Measurements from ENCODE around the gene ARID3A.

ARID3A gene

GRCh38 chr19:952680-953444 lies 27.0 kb downstream of the ARID3A start:
- H3K4me3 ChIP-seq (ENCODE audit: low read depth, low read length): peak overlapping the region; percentile 53
- no peak for TF ChIP-seq CTCF (IDR thresholded peaks at IDR 0.05; ENCODE audit: borderline replicate concordance, insufficient read depth, low read depth, low read length)

DNA sequence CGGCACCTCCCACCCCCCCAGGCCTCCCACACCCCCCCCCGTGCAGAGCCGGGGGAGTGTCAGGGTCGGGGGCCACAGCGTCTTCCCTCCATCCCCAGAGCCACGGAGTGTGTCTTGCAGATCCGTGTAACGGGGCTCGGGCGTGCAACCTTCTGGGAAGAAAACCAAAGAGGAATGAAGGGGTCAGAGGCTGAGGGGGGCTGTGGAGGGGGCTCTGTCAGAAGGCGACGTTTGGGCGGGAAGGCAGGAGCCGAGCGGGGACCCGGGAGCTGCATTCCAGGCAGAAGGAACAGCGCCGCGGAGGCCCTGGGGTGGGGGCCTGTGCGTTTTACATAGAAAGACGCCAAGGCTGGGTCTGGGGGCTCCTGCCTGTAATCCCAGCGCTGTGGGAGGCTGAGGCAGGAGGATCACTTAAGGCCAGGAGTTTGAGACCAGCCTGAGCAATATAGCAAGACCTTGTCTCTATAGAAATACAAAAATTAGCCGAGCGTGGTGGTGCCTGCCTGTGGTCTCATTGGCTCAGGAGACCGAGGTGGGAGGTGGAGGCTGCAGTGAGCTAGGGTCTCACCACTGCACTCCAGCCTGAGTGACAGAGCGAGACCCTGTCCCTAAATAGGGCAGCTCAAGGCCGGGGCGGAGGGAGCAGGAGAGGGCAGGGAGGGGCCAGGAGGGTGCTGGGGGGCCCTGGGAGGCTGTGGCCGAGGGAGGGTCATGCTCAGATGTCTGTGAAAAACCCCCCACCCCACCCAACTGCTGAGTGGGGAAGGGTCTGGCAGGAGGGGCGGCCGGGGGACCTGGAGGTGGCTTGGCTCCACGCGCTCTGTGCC lies 27.8 kb downstream of the ARID3A start:
- no peak for TF ChIP-seq CTCF (IDR thresholded peaks at IDR 0.05; ENCODE audit: borderline replicate concordance, insufficient read depth, low read depth, low read length)
- H3K4me3 ChIP-seq (ENCODE audit: low read depth, low read length): peak overlapping the region; percentile 53

GRCh38 chr19:954272-954671 lies 28.4 kb downstream of the ARID3A start:
- H3K4me3 ChIP-seq (ENCODE audit: low read depth, low read length): peak overlapping the region; percentile 21
- no peak for TF ChIP-seq CTCF (IDR thresholded peaks at IDR 0.05; ENCODE audit: borderline replicate concordance, insufficient read depth, low read depth, low read length)

- no peak overlapping the region for H3K4me3 ChIP-seq (ENCODE audit: low read depth, low read length)
- no peak for TF ChIP-seq CTCF (IDR thresholded peaks at IDR 0.05; ENCODE audit: borderline replicate concordance, insufficient read depth, low read depth, low read length)
Observed at GRCh38 chr19:954672-955494, 29.0 kb downstream of the ARID3A start.

- H3K4me3 ChIP-seq (ENCODE audit: low read depth, low read length): no peak overlapping the region
- no peak for TF ChIP-seq CTCF (IDR thresholded peaks at IDR 0.05; ENCODE audit: borderline replicate concordance, insufficient read depth, low read depth, low read length)
Observed at GRCh38 chr19:955803-956765, 30.2 kb downstream of the ARID3A start.

All from GM12875 (cell line).